ENCODE data around the gene ABLIM2.

Gene ABLIM2

DNA sequence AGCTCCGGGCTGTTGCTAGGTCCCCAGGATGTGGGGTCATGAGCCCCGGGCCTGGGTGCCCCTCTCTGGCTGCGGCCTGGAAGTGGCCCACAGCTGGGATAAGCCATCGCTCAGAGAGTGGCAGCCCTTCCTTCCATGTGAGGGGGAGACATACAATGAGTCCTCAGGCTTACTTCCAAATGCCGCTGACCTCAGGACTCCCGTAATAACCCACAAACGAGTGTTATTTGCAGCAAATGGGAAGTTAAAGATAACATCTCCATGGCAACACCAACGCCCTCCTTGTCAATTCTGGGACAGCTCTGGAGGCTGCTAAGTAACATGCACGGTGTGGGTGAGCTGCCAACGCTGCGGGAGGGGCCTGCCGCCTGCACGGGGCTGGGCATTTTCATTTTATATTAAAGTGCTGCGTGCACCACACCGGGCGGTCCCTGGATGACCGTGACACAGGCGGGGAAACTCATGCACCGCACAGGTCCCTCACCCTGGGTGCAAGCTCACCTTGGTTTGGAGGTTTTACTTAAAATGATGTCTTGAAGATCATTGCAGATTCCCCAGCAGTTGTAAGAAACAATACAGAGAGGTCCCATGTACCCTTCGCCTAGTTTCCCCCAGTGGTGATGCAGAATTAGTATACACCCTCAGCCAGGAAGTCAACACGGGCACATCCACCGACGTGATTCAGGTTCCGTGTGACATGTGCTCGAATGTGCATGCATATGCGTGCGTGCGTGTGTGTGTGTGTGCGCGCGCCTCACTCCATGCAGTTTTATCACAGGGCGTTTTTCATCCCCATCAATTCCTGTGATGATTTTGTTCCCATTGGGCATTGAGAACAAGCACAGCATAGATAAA is 79.4 kb downstream of the ABLIM2 start:
- TF ChIP-seq ZNF274 (IDR thresholded peaks at IDR 0.05; ENCODE audit: low read depth, low read length), result no peak
- H3K4me3 ChIP-seq (ENCODE audit: low read length), result no peak overlapping the region

- H3K4me3 ChIP-seq (ENCODE audit: low read length), result no peak overlapping the region
- TF ChIP-seq ZNF274 (IDR thresholded peaks at IDR 0.05; ENCODE audit: low read depth, low read length), result no peak
Observed at GRCh38 chr4:8078610-8079015, 80.0 kb downstream of the ABLIM2 start.

DNA sequence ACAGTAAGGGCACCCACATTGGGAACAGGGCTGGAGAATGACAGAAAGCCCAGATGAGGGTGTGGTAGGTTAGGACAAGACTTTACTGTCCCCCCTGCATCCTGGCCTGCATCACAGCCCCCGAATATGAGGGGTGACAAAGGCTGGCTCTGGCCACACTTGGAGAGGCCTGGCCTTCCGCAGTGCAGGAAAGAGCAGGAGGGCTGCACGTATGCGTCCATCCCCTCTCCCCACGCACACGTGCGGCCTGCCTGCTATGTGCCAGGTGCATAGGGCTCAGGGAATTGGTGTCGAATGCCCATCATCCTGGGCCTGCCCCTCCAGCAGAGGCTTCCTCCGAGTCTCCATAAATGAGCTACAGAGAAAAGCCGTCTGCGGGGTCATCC is 80.5 kb downstream of the ABLIM2 start:
- H3K4me3 ChIP-seq (ENCODE audit: low read length), result no peak overlapping the region
- TF ChIP-seq ZNF274 (IDR thresholded peaks at IDR 0.05; ENCODE audit: low read depth, low read length), result no peak

DNA sequence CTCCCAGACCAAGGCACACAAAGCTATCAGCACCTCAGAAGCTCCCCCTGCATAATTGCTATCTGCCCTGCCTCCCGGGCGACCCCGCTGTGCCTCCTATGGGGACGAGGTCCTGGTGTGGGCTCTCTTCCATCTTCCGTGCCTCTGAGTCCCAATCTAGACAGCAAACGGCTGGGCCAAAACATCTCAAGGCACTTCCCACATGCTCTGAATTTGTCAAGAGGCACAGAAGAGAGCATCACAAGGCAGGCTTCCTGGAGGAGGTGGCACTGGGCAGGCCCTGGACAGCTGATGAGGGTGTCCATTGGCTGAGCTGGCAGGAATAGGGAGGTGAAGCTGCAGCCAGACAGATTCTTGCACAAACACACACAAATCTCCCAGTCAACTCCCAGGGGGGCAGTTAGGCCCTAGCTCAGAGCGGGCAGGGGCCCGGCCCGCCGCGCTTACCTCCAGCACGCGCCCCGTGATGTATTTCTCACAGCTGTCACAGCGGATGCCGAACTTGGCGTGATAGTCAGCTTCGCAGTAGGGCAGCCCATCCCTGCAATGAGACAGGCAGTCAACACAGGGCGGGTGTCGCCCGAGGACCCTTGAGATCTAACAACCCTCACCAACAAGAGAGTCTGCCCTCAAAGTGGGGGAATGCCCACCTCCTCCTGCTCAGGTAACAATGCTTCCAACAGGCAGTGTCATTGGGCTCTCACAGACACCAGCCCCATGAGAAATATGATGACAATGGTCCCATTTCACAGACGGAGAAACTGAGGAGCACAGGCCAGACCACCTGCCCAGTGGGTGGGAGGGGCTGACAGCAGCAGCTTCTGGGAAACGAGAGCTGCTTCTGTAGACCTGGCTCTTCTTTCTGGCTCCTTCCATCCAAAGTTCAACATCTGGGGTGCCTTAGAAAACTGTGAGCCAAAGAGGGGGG is 81.2 kb downstream of the ABLIM2 start:
- TF ChIP-seq ZNF274 (IDR thresholded peaks at IDR 0.05; ENCODE audit: low read depth, low read length), result no peak
- H3K4me3 ChIP-seq (ENCODE audit: low read length), result no peak overlapping the region

DNA sequence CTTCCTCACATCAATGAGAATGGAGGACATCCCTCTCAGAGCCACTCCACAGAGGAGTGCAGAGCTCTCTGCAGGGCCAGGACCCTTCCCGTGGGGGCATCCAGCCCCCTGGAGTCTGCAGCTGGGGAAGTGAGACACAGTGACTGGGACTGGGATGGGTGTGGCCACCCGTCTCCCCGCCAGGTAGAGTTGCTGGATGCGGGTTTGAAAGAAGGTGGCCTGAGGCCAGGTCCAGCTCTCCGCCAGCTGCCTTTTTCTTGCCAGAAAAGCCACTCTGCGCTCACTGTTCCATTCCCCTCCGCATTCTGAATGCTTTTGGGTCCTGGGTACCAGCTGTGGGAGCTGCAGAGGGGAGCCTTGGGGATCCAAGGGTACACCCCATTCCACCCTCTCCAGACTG is 82.6 kb downstream of the ABLIM2 start:
- no peak overlapping the region for H3K4me3 ChIP-seq (ENCODE audit: low read length)
- no peak for TF ChIP-seq ZNF274 (IDR thresholded peaks at IDR 0.05; ENCODE audit: low read depth, low read length)

DNA sequence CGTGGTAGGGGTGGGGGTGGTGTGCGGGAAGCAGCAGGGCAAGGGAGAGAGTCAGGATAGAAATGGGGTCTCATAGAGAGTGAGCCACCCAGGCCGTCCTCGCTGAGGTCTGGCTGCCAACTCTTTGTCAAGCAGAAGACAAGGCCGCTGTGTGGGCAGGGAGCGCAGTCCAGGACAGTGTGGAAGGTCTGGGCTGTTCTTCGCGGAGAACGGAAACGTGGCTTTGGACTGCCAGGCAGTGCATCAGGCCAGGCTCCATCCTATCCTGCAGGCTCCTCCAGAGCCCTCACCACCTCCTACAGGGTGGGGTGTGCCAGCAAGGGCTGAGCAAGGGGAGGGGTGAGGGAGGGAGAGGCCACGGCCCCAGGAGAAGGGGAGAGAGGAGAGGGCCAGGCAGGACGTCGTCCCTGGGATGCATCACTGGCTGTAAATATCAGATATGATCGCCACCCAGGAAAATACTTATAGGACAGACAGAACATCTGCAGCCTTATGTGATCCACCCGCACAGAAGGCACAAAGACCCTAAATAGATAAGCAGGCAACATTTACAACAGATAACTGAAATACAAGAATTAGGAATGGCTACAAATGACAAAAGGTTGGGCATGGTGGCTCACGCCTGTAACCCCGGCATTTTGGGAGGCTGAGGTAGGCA is 85.3 kb downstream of the ABLIM2 start:
- no peak overlapping the region for H3K4me3 ChIP-seq (ENCODE audit: low read length)
- TF ChIP-seq ZNF274 (IDR thresholded peaks at IDR 0.05; ENCODE audit: low read depth, low read length), result no peak

DNA sequence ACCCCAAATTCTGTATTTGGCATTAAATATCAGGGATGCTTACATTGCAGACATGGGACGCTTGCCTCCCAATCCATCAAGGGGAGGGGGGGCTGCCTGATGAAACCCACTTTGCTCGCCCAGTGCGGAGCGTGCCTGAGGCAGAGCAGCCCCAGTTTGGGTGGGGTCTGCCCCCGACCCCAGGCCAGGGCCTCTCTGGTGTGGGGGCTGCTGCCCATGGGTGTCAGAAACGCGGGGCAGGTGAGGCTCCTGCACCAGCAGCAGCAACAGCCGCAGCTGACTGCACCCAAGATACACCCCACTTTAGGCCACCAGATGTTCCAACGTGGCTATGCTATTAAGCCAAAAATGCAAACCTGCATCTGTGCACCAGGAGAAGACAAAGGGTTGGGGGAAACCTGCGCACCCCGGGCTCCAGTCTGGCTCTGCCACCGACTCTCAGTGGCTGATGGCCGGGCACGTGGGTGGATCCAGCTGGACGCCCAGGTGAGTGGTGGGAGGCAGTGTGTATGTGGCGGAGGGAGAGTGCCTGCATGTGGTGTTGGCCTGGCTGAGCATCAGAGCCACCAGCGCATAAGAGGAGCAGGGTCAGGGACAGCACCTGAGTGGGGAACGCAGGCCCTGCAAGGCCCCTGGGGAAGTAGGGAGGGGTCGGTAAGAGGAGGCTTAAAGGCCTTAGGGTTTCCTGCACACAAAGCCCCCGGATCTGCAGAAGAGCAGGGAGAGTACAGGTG is 86.2 kb downstream of the ABLIM2 start:
- no peak overlapping the region for H3K4me3 ChIP-seq (ENCODE audit: low read length)
- TF ChIP-seq ZNF274 (IDR thresholded peaks at IDR 0.05; ENCODE audit: low read depth, low read length), result no peak

DNA sequence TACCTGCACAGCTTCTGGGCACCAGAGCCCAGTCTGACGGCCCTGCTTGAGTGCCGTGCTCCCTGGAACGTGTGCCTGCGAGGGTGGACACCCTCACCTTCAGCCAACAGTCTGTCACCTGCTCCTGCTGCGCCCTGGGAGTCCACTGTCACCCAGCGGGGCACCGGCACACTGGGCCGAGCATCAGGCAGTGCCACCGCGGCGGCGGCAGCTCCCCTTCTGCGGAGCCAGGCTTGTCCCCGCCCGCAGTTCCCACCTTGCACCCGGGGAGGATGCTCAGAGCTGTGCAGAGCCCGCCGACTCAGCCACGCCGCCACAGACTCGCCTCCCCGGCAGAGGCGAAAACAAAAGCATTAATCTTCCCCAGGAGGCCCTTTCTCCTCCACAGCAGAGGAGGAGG is 86.8 kb downstream of the ABLIM2 start:
- no peak for TF ChIP-seq ZNF274 (IDR thresholded peaks at IDR 0.05; ENCODE audit: low read depth, low read length)
- no peak overlapping the region for H3K4me3 ChIP-seq (ENCODE audit: low read length)

DNA sequence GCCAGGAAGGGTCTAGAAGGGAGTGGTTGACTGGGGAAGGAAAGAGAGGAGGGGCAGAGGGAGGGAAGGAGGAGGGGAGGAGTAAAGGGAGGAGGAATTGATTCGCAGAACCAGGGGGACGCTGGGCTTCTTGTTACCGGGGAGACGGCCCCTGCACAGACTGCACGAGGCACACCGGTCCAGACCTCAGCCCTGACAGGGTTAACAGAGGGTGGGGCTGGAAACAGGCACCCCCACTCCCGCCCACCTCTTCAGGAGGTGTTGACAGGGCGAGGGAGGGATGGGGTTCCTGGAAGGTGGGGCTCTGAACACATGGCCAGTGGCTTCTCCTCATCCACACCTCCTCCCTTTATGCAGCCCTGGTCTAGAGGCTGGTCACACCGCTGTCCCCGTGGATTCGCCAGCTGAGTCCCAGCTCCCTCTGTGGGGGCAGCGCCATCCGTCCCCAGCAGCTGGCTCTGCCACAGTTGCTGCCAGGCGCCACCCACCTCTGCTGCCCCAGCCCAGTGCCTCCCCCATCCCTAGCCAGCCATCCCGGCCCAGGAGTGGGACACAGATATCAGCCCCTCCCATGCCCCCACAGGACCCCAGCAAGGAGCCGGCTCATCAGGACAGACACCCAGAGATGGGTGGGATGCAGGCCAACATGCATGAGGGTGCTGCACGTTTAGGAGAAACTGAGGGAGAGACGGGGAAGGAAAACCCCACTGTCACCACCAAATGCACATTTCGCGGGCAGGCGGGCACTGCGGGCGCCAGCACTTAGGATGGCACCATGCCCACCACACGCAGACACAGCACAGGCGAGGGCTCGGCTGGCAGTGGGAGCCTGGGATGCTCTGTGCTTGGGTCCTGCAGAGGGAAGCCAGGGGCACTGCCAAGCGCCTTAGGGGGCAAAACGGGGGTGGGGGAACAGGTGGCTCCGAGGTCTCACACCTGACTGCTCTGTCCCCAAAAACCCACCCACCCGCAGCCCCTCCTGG is 87.6 kb downstream of the ABLIM2 start:
- no peak for TF ChIP-seq ZNF274 (IDR thresholded peaks at IDR 0.05; ENCODE audit: low read depth, low read length)

DNA sequence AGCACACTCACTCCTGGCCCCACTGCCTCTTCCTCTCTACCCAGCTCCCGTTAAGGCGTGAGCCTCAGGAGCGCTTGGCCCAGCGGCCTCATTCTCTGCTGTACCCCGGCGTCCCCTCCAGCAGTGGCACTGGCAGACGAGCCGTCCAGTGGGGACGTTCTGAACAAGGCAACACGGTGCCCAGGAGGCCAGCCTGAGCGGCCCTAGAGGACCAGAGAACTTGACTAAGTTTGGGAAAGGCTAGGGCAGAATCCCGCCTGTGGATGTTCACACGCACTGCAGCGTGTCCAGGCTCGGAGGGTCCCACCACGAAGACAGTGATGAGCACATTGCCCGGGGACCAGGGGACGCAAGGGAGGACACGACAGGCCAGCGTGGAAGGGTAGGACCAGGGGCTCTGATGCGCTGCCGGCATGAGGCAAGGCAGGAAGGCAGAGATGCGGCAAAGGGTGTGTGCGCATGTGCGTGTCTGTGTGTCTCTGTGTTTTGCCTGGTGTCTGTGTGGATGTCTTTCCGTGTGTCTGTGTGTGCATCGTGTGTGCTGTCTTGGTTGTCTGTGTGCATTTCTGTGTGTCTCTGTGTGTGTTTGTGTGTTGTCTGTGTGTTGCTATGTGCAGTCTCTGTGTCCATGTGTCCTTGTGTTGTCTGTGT is 89.4 kb downstream of the ABLIM2 start:
- H3K4me3 ChIP-seq (ENCODE audit: low read length), result no peak overlapping the region
- no peak for TF ChIP-seq ZNF274 (IDR thresholded peaks at IDR 0.05; ENCODE audit: low read depth, low read length)

More for the DNA sequence above, 87.6 kb downstream of the ABLIM2 start:
- no peak overlapping the region for H3K4me3 ChIP-seq (ENCODE audit: low read length)

DNA sequence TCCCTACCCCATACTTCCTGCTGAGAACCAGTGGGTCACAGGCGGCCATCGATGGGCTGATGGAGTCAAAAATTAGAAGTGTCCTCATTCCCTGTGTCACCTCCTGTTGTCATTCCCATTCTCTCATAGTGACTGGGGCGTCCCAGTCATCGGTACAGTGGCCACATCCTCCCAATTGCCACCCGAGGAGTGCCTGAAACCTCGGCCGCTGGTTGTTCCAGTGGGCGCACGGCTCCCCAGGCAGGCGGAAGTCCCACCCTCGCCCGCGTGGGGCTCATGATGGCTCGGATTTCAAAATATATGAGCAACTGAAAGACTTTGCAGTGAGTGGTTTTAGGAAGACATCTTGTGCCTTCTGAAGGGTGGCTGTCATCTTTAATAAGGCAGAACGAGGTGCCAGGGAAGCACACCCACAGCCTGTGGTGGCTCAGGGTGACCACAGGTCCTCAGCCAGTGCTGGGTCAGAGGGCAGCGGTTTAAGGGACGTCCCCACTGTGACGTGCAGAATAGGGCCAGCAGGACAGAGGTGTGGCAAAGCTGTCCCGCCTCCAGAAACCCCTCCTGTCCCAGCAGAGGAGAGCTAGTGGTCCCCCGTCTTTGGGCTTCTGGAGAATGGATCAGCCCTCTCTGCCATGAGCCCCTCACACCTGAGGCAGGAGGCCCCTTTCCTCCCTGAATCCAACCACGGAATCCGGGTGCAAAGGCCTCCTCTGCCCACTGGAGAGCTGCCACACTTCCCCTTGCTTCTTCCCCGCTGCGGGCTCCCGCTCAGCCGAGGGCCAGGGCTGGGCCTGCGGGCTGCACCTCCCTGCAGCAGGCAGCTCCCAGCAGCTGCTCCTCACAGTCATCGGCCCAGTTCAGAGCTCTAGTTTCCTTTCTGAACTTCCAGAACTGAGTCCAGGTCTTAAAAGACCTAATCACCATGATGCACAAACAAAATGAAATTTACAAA is 90.4 kb downstream of the ABLIM2 start:
- no peak for TF ChIP-seq ZNF274 (IDR thresholded peaks at IDR 0.05; ENCODE audit: low read depth, low read length)
- H3K4me3 ChIP-seq (ENCODE audit: low read length), result no peak overlapping the region

Data from GM08714 (cell line).